OCI-LY7 (cell line): ENCODE results near the gene CXCL16. TPM values are rescaled to one million over a fixed set of nuclear protein-coding genes. Genes with fewer than 3 reads are reported as not detected.

ENCODE experiments used
- BruUV-seq: library from RNA; stranded (reverse); fragments of 400-500 nt; replicated peaks from 2 replicates; lab custom pipeline; 2021; lab: Mats Ljungman, UMichigan
- CTCF ChIA-PET: fragments of 300-600 bp; sonication (Branson Sonifier 250); formaldehyde crosslinking; loops from one replicate; lab custom pipeline; 2022; ENCODE audit warnings: antibody characterized with exemption; ENCODE audit not compliant: unreplicated experiment; lab: Charles Lee
- POLR2A ChIA-PET: fragments of 300-600 bp; sonication (Branson Sonifier 250); formaldehyde crosslinking; loops from one replicate; lab custom pipeline; 2022; ENCODE audit warnings: antibody characterized with exemption; lab: Charles Lee
- DNase-seq: peaks from one replicate; pipeline ENCODE4 v3.0.0-alpha.2; 2015; ENCODE audit warnings: low spot score
- H2AFZ ChIP-seq: fragments of 200-600 bp; sonication (generic), shearing (Covaris generic); 2 replicates; pipeline ENCODE4 v1.6.1; 2014; ENCODE audit warnings: mild to moderate bottlenecking, antibody characterized with exemption, low read length, moderate library complexity
- H3K27ac ChIP-seq: fragments of 200-600 bp; sonication (generic); 2 replicates; pipeline ENCODE4 v1.5.1; 2014; ENCODE audit warnings: mixed run types, low read depth, mild to moderate bottlenecking, moderate library complexity, low read length, inconsistent platforms; ENCODE audit not compliant: poor library complexity, severe bottlenecking
- H3K36me3 ChIP-seq: fragments of 200-600 bp; sonication (generic); 2 replicates; pipeline ENCODE4 v1.6.1; 2014; ENCODE audit warnings: mild to moderate bottlenecking, antibody characterized with exemption, low read length, moderate library complexity, mixed read lengths; ENCODE audit not compliant: insufficient read depth
- H3K4me1 ChIP-seq: fragments of 200-600 bp; sonication (generic); 2 replicates; pipeline ENCODE4 v1.5.1; 2014; ENCODE audit warnings: mild to moderate bottlenecking, low read length; ENCODE audit not compliant: insufficient read depth, poor library complexity, severe bottlenecking
- H3K4me2 ChIP-seq: fragments of 200-600 bp; sonication (generic); 2 replicates; pipeline ENCODE4 v1.6.1; 2014; ENCODE audit warnings: mild to moderate bottlenecking, low read length
- H3K4me3 ChIP-seq: fragments of 200-600 bp; sonication (generic); 2 replicates; pipeline ENCODE4 v1.5.1; 2014; ENCODE audit warnings: mild to moderate bottlenecking, low read depth, low read length; ENCODE audit not compliant: poor library complexity, severe bottlenecking
- H3K79me2 ChIP-seq: fragments of 200-600 bp; sonication (generic); 2 replicates; pipeline ENCODE4 v1.6.1; 2016; ENCODE audit warnings: low read depth, mild to moderate bottlenecking, low read length, moderate library complexity, mixed read lengths; ENCODE audit not compliant: insufficient read depth
- H3K9me2 ChIP-seq: fragments of 200-600 bp; sonication (generic); 2 replicates; pipeline ENCODE4 v1.6.1; 2016; ENCODE audit warnings: mild to moderate bottlenecking, low read length, mixed read lengths; ENCODE audit not compliant: insufficient read depth
- H3K9me3 ChIP-seq: fragments of 200-600 bp; sonication (generic); 2 replicates; pipeline ENCODE4 v1.6.1; 2014; ENCODE audit warnings: mild to moderate bottlenecking, mixed run types, low read length, mixed read lengths
- H4K20me1 ChIP-seq: fragments of 200-600 bp; sonication (generic); 2 replicates; pipeline ENCODE4 v1.6.1; 2014; ENCODE audit warnings: mild to moderate bottlenecking, antibody characterized with exemption, low read length, moderate library complexity, mixed read lengths; ENCODE audit not compliant: insufficient read depth
- CTCF ChIP-seq: fragments of 200-600 bp; sonication (generic); conservative IDR thresholded peaks from 2 replicates; pipeline ENCODE4 v1.5.1; 2014; ENCODE audit warnings: mild to moderate bottlenecking, antibody characterized with exemption, low read length, moderate library complexity, mixed read lengths
- EZH2phosphoT487 ChIP-seq: fragments of 200-600 bp; sonication (generic); IDR thresholded peaks from 2 replicates; pipeline ENCODE4 v1.6.1; 2018; ENCODE audit warnings: low read depth, borderline replicate concordance, mild to moderate bottlenecking, mixed run types, antibody characterized with exemption, low read length, moderate library complexity, mixed read lengths
- intact Hi-C: fragments of 100-400 bp; cut with micrococcal nuclease; formaldehyde crosslinking; loops from one replicate; pipeline ENCODE4 v1.10.0; 2022; ENCODE audit not compliant: unreplicated experiment
- total RNA-seq, 2 experiments: library from RNA; depleted of rRNA in 1 of 2; stranded (reverse); fragments of >200 nt in 1 of 2; shearing (Covaris generic) in 1 of 2; gene quantifications; 2 replicates each; pipeline ENCODE4 v1.2.3, GENCODE V29; 2014 to 2022

The CXCL16 gene
- total RNA-seq, 2 experiments from 2014 or later: not detected

GRCh38 chr17:4744999-4745969 lies 5.6 kb upstream of the CXCL16 start:
- no peak overlapping the region for H3K4me2 ChIP-seq
- peaks cover 8% of the 10 kb centered on the region for H3K4me1 ChIP-seq
- H3K79me2 ChIP-seq: no peaks in the 10 kb centered on the region
- H2AFZ ChIP-seq: no peak overlapping the region
- H3K27ac ChIP-seq: no peak overlapping the region
- no peak for DNase-seq
- H3K9me3 ChIP-seq: no peaks in the 10 kb centered on the region
- ChIA-PET POLR2A (no interaction called here), CTCF (no interaction called here)
- intact Hi-C loops: no loop called here
- TF ChIP-seq CTCF: no peak
- no peaks in the 10 kb centered on the region for H4K20me1 ChIP-seq
- no peaks in the 10 kb centered on the region for H3K36me3 ChIP-seq
- no peak overlapping the region for H3K4me3 ChIP-seq
- H3K9me2 ChIP-seq: no peaks in the 10 kb centered on the region
- no TSS peak for BruUV-seq

DNA sequence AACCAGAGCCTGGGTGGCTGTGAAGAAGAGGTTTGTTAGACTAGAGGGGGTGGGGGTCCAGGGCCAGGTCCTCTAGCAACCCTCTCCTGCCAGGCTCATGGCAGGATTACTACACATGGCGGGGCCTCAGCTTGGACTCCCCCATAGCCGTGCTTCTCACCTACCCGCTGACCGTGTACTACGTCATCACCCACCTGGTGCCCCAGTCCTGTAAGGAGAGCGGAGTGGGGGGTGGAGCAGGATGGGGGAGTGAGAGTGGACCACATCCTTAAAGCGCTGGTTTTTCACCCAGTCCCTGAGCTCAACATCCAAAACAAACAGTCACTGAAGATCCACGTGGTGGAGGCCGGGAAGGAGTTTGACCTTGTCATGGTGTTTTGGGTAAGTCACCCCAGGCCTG lies 4.2 kb upstream of the CXCL16 start:
- BruUV-seq: no TSS peak
- no peak overlapping the region for H3K4me2 ChIP-seq
- ChIA-PET POLR2A (no interaction called here), CTCF (no interaction called here)
- H2AFZ ChIP-seq: no peak overlapping the region
- no peaks in the 10 kb centered on the region for H3K9me2 ChIP-seq
- H4K20me1 ChIP-seq: no peaks in the 10 kb centered on the region
- intact Hi-C loops: no loop called here
- H3K9me3 ChIP-seq: no peaks in the 10 kb centered on the region
- peaks cover 14% of the 10 kb centered on the region for H3K4me1 ChIP-seq
- TF ChIP-seq CTCF (no peak), EZH2phosphoT487 (no peak)
- DNase-seq: no peak
- H3K36me3 ChIP-seq: no peaks in the 10 kb centered on the region
- no peak overlapping the region for H3K4me3 ChIP-seq
- no peak overlapping the region for H3K27ac ChIP-seq
- no peaks in the 10 kb centered on the region for H3K79me2 ChIP-seq

DNA sequence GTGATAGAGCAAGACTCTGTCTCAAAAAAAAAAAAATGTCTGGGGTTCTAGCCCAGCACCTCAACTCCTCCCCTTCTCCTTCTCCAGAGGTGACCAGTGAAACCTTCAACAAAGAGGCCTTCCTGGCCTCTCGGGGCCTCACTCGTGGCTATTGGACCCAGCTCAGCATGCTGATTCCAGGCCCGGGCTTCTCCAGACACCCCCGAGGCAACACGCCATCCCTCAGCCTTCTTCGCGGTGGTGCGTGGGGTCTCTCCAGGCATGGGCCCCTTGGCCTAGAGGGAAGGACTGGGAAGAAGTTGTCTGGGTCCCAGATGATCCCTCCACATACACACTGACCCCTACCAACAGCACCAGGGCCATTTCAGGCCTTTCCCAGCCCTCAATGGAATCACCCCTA lies 3.5 kb upstream of the CXCL16 start:
- H3K36me3 ChIP-seq: no peaks in the 10 kb centered on the region
- TF ChIP-seq CTCF (no peak), EZH2phosphoT487 (no peak)
- peaks cover 12% of the 10 kb centered on the region for H3K4me1 ChIP-seq
- ChIA-PET POLR2A (no interaction called here), CTCF (no interaction called here)
- H3K4me2 ChIP-seq: no peak overlapping the region
- H3K27ac ChIP-seq: no peak overlapping the region
- no peaks in the 10 kb centered on the region for H3K79me2 ChIP-seq
- intact Hi-C loops: no loop called here
- no peaks in the 10 kb centered on the region for H3K9me2 ChIP-seq
- BruUV-seq: no TSS peak
- H2AFZ ChIP-seq: no peak overlapping the region
- H3K9me3 ChIP-seq: no peaks in the 10 kb centered on the region
- H3K4me3 ChIP-seq: no peak overlapping the region
- H4K20me1 ChIP-seq: no peaks in the 10 kb centered on the region
- no peak for DNase-seq
